ENCODE measurements around the gene KCTD15.

KCTD15 gene

DNA sequence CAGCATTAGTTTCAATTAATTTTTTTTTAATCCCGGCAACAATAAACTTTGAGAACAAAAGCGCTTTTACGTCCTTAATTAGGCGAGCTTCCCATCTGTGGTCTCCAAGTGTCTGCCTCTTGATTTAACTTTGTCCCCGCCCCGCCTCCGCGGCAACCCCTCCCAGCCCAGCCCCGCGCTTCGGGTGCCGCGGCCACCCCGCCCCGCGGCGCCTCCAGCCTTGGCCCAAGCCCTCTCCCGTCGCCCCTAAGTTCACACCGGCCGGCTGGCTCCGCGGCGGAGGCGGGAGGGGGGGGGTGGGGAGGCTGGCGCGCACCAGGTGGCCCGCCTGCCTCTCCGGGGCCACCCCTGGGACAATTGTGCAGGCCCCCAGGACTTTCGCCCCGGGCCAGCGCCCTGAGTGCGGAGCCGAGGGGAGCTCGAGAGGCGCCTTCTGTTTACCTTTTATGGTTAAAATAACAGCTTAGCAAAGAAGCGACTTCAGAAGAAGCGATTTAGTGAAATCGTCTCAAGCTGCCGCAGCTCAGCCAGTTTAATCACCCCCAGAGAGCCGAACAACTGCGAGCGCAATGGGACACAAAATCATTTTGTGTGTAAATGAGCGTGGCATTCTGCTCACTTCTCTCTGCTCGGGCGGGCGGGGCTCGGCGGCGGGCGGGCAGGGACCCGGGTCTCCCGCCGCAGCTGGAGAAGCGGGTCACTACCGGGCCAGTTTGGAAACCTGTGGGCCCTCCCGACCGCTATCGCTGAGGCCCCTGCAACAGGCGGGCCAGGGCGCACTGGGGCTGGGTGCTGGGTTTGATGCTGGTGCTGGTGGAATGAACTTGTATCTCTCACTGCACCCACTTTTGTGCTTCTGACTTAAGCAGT lies 1.4 kb downstream of the KCTD15 start:
- no peak for DNase-seq (ENCODE audit: low read depth in 2 of 2)

DNA sequence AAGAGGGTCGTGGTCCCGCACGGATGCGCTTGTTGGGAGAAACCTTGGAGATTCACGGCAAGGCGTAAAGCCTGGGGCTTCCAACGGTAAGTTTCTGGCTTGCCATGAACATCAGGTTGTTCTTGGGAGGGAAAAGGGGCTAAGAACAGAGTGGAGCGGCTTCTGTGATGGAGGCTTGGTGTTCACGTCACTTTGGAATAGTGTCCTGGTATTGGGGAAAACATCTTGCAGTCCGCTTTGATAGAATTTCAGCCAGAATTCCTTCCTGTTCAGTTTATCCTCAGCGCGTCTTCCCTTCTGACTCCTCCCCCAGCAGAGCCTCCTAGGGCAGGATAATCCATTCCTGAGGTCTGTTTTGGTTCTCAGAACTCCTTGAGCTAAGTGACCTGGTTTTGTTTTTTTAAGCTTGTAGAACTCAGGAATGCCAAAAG lies 2.0 kb downstream of the KCTD15 start:
- DNase-seq (ENCODE audit: low read depth in 2 of 2), result no peak

DNA sequence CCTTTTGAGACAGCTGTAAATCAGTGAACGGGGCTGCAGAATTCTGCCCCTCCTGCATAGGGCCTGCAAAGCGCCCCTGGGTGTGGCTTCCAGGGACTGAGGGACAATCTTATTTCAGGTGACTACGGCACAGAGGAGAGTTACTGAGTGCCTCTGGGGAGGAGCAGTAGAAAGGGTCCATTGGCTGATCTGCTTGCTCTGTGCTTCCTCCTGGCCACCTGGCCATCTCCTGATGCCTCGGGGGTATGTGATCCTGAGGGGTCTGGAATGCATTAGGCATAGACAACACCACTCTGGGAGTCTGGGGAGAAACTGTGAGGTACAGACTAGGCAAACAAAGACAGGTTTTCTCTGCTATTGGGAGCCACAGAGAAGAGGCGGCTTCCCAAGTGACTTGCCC lies 2.8 kb downstream of the KCTD15 start:
- DNase-seq (ENCODE audit: low read depth in 2 of 2), result no peak

DNA sequence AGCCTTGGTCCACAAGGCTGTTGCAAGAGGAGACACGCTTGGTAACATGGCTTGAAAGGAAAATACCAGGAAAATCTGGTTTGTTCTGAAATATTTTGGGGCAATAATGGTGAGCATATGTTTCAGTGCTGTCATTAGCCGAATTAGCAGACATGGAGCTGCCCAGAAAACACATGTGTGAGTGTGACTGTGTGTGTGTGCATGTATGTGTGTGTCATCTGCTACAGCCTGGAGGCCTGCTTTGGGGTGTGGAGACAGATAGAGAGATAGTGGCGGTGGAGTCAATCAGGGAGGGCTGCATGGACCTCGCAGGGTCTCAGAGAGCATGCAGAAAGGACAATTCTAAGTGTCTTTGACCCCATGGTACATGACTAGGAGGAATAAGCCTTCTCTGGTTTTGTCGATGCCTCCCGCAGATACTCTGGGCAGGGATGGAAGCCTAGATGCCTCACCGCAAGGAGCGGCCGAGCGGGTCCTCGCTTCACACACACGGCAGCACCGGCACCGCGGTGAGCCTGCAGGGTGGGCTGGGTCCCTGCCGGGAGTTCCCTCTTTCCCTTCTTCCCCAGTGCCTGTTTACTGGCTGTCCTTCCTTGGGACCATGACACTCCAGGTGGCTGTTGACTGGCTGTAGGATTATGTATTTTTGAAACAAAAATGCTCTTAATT lies 3.5 kb downstream of the KCTD15 start:
- no peak for DNase-seq (ENCODE audit: low read depth in 2 of 2)

DNA sequence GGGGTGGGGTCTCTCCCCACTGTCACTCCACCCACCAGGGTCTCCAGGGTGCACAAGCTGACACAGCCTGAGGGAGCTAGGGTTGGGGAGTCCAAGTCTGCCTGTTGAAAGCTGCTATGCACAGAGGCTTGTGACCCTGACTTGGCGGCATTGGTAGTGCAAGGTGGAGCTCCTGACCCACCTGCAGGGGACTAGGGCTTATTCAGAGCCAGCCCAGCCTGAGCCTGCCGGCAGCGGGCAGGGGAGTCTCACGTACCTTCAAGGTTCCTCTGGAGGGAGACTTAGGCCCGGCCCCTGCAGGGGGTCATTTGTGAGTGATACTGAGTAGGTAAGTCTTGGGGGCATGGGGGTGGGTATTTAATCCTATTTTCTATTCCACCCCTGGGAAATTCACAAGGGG lies 4.7 kb downstream of the KCTD15 start:
- no peak for DNase-seq (ENCODE audit: low read depth in 2 of 2)

DNA sequence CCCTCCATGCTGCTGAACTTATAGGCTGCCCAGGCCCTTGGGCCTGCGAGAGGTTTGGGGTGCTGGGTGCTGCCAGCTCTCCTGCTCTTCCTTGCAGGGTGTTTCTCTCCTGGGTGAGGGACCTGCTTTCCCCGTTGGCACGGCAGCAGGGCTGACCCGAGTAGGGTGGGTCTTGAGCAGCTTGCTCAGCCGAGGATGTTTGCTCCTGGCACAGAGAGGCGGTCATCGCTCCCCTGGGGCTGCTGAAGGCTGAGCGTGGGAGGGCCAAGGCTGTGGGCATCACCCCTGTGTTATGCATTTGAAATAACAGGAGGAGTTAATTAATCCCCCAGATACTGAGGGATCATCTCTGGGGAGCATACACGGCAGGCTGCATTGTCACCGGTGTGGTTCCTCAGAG lies 5.3 kb downstream of the KCTD15 start:
- no peak for DNase-seq (ENCODE audit: low read depth in 2 of 2)

DNA sequence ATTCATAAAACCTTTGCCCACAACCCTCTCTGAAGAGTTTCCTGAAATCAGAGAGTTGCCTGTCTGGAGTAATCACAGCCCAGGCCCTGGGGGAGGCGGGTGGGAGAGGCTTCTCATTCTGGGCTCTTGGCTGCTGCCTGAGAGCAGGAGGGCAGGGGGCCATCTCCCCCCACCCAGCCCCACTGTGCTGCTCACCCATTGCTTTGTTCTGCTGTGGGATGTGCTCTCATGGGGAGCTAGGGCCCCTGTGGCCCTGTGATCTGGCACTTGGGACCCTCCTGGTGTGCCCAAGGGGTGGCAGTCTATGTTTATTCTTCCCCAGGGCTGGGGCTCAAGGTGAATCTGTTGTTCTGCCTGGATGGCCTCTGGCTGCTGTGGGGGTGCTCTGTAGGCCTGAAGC lies 6.1 kb downstream of the KCTD15 start:
- no peak for DNase-seq (ENCODE audit: low read depth in 2 of 2)

DNA sequence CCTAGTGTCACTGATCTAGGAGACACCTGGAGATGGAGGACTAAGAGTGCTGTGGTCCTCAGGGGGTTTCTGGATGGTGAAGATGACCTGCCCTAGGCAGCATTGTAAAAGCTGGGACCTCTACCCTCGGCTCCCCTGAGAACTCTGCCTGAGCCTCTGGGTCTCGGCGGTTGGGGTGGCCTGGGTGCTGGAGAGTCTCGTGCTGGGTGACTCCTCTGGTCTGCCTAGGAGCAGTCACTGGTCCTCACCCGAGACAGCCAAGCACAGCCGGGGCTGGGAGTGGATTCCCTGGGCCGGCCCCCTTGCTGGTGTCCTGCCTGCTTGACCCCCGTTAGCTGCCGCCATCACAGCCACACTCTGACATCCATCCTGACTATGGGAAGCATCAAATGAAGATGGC lies 6.7 kb downstream of the KCTD15 start:
- DNase-seq (ENCODE audit: low read depth in 2 of 2), result no peak

DNA sequence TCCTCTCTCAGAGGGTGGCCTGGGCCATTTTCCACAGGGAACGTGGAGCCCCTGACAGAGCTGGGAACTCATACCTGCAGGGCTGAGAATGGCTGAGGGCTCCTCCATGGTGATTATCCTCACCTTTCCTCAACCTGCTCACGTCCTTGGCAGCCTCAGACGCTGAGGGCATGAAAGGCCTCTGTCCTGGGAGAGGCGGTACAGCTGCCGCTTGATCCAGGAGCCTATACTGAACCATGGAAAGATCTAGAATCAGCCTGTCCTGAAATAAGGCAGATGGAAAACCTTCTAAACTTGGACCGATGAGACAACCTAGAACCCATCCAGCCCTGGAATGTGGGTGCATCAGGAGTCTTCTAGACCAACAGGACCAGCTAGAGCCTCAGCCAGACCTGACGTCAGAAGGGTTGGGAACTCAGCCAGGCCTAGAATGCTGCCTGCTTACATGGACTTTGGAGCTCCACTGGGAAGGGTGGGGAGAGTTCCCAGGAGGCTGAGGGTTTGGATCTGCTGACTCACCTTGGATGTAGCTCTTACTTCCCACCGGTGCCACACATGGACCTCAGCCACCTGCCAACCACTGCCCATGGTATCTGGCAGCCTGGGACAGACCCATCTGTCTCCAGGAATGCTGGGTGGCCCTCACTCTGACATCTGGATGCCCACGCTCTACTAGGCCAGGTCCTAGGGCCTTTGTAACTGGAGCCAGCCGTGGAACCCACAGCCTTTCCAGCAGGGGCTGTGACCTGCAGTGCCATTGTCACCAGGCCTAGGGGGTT lies 7.5 kb downstream of the KCTD15 start:
- no peak for DNase-seq (ENCODE audit: low read depth in 2 of 2)

DNA sequence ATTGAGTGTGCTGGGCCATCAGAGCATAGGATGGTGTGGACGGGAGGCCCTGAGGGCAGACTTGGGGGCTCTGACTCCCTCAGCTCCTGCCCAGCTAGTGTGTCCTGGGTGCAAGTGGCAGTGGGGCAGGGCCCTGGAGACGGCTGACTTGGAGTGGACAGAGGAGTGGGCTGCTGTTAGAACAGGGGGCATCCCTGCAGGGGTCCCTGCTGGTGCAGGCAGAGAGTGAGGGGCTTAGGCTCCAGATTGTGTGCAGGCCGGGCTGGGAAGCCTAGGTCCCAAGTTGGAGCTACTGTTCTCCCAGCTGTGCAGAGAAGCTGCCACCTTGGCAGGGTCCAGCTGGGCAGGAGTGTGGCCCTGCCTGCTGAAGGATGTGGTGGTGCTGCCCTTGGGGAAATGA lies 8.6 kb downstream of the KCTD15 start:
- DNase-seq (ENCODE audit: low read depth in 2 of 2), result no peak

DNA sequence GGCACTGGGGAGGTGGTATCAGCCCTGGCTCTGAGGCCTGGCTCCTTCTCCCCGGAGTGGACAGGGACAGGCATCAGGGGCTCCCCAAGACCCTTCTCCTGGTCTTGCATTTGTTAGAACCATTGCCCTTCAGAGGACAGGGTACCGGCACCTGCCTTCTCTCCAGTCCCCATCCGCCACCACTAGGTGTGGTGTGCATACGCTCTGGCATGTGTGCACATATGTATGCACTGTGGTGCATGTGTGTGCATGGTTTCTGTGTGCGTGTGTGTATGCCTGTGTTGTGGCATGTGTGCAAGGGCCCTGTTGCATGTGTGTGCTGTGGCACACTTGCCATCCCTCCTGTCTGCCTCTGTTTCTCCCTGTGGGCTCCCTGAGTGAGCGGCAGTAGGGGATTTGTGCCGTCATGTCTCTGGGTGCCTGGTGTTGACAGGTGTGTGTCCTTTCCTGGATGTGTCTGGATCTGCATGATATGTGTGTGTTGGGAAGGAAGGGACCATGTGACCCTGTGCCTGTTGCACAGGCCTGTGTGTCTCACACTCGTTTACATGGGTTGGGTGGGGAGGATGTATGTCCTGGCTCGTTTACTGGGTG lies 9.3 kb downstream of the KCTD15 start:
- DNase-seq (ENCODE audit: low read depth in 2 of 2), result no peak

DNA sequence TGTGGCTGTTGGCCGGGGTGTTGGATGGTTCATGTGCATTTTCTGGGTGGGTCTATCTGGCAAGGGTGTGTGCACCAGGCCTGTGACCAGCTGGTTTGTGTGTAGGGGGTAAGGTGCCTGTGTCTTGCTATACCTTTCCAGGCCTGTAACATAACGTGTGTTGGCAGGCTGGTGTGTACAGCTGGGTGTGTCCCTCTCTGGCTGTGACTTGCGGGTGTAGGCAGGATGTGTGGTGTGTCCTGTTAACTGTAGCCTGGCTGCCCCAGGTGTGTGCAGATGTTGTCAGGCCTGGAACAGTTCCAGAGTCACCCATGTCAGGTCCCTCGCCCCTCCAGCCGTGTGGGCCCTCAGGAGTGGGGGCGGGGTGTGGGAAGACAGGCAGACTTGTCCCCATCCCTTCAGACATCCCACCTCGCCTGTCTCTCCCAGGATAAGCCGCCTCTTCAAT lies 9.8 kb downstream of the KCTD15 start:
- DNase-seq (ENCODE audit: low read depth in 2 of 2), result no peak

DNA sequence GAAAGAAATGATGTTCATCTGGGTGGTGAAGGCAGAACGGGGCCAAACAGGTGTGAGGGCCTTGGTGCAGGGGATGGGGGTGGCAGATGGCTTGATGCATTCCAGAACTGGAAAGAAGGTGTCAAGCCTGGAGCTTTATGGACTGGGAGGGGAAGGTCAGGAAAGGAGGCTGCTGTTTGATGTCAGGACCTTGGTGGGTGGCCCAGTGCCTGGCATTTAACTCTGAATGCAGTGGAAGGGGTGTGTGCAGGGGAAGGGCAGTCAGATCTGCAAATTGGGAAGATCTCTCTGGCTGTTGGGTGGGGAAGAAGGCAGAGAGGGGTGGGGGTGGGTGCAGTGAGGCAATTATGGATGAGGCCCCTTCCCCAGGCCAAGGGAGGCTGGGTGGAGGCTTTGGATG lies 11.7 kb downstream of the KCTD15 start:
- DNase-seq (ENCODE audit: low read depth in 2 of 2), result no peak

DNA sequence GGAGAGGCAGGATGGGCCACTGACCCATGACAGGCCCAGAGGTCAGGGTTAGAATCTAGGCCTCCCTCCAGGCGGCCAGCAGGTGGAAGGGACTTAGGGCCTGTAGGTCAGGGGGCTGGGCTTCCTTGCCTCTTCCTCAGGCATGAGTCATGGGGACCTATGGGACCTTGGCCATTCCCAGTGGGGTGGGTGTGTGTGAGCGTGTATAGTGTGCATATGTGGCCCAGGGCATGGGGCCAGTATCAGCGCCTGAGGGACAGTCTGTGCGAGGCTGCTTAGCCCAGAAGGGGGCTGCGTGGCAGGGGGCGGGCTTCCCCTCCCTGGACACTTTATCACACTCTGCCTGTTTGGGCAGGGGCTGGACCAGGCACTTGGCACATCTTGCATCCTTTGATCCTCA lies 13.3 kb downstream of the KCTD15 start:
- DNase-seq (ENCODE audit: low read depth in 2 of 2), result no peak

DNA sequence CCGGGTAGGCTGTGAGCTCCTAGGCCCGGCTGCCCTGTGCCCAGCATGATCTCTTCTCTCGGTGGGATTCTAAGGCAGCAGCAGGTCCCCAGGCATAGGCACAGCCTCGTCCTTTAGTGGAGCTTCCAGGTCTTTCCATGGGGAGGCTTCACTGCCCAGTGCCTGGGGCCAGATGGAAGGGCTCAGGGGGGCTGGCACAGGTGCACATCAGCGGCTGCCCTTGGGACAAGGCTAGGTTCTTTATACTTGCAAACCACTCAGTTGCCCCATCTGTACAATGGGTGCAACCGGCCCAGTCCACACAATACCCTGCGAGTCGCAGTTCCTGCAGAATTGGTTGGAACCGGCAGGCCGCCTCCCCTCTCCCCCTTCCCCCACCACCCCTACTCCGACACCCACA lies 14.2 kb downstream of the KCTD15 start:
- DNase-seq (ENCODE audit: low read depth in 2 of 2), result no peak

DNA sequence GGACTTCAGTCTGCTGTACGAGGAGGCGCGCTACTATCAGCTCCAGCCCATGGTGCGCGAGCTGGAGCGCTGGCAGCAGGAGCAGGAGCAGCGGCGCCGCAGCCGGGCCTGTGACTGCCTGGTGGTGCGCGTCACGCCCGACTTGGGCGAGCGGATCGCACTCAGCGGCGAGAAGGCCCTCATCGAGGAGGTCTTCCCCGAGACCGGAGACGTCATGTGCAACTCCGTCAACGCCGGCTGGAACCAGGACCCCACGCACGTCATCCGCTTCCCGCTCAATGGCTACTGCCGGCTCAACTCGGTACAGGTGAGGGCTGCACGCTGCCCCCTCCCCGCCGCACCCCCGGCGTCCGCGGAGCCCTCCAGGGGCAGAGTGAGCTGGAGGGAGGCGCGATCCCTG lies 14.6 kb downstream of the KCTD15 start:
- no peak for DNase-seq (ENCODE audit: low read depth in 2 of 2)

DNA sequence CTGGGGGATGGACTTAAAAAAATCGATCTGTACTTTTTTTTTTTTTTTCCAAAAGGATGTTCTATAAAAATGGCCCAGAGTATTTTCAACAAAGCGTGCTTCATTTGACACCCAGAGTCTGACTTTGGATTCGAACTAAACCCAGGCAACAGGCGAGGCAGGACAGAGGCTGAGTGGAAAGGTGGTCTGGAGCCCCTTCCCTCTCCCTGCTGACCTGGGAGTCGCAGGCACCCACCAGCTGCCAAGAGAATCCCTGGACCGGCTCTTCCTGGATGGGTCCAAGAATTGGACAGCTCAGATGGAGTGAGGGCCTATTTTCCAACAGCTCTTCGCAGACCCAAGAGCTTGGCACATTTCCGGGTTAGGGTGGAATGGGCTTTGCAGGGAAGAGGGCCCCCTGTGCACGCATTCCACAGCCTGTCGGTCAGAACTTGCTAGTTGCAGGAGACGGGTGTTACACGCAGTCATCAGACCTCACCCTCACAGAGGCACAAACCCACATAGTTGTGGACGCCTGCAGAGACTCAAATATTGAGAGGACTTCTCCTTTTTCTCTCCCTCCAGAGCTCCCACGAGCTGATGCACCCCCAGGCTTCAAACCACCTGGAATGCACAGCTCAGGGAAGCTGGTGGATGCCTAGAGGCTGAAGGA lies 15.2 kb downstream of the KCTD15 start:
- no peak for DNase-seq (ENCODE audit: low read depth in 2 of 2)

DNA sequence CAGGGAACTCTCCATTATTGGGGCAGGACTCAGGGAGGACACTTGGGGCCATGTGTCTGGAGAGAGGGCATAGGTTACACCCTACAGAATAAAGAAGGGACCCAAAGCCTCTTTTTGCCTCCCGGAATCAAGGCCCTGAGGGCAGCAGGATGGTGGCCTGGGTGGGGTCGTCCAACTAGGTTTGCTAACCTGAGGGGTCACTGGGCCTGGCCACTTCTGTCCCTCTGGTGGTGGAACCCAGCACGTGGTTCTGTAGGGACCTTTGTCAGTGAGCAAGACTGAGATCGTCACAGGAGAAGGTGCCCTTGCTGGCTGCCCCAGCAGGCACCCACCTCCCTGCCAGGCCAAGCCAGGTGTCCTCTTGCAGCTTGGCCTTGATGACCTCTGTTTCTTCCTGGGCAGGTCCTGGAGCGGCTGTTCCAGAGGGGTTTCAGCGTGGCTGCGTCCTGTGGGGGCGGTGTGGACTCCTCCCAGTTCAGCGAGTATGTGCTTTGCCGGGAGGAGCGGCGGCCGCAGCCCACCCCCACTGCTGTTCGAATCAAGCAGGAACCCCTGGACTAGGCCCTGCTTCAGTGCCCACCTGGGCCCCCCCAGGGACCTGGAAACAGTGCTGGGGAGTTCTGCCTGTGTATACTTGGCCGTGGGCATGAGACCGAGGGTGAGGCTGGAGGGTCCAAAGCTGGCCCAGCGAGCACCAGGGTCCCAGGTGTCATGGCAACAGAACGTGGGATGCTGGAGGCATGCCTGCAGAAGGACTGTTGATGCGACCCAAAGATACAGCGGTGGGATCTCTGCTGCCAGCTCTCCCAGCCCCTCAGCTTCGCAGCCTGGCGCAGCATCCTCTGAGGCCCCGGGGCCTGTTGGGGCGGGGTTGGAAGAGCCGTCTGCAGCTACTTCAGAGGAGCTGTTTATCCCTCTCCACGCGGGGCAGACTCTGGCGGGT lies 16.0 kb downstream of the KCTD15 start:
- no peak for DNase-seq (ENCODE audit: low read depth in 2 of 2)

DNA sequence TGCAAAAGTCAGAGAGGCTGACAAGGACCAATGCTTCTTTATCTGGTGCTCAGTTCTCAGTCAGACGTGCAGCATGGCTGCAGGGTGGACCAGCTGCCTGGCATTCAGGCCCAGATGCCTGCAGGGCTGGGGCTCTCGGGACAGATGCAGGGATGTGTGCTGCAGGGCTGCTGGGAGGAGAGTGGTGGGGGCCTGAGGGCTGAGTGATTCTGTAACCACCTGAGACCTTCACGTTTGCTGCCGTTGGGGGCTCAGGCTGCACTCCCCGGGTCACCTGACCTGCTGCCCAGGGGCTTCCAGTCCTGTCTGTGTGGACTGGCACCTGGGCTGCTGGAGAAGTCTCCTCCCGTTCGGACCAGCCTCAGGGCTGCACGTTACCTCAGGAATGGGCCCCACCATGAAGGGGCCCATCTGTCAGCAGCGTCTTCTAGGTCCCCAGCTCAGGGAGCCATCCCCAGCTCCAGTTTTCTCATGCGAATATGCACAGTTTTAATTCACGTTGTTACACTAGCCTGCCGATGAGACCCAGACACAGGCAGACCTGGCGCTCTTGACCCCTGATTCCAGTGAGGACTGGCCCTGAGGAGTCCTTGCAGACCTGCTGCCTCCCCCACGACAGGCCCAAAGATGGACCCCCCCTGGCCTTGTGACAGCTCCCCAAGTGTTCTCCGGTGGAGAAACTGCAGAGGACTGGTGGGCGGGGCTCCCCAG lies 16.9 kb downstream of the KCTD15 start:
- no peak for DNase-seq (ENCODE audit: low read depth in 2 of 2)

Data from stimulated activated CD8-positive, alpha-beta memory T cell treated with anti-CD3 and anti-CD28 coated beads, Interleukin-2, amount 100 ng/mL, for 48 hours (primary cell).